Measurements from ENCODE around the gene SDK2. TPM values are rescaled to one million over a fixed set of nuclear protein-coding genes. Genes with fewer than 3 reads are reported as not detected.

Gene SDK2, protein sequence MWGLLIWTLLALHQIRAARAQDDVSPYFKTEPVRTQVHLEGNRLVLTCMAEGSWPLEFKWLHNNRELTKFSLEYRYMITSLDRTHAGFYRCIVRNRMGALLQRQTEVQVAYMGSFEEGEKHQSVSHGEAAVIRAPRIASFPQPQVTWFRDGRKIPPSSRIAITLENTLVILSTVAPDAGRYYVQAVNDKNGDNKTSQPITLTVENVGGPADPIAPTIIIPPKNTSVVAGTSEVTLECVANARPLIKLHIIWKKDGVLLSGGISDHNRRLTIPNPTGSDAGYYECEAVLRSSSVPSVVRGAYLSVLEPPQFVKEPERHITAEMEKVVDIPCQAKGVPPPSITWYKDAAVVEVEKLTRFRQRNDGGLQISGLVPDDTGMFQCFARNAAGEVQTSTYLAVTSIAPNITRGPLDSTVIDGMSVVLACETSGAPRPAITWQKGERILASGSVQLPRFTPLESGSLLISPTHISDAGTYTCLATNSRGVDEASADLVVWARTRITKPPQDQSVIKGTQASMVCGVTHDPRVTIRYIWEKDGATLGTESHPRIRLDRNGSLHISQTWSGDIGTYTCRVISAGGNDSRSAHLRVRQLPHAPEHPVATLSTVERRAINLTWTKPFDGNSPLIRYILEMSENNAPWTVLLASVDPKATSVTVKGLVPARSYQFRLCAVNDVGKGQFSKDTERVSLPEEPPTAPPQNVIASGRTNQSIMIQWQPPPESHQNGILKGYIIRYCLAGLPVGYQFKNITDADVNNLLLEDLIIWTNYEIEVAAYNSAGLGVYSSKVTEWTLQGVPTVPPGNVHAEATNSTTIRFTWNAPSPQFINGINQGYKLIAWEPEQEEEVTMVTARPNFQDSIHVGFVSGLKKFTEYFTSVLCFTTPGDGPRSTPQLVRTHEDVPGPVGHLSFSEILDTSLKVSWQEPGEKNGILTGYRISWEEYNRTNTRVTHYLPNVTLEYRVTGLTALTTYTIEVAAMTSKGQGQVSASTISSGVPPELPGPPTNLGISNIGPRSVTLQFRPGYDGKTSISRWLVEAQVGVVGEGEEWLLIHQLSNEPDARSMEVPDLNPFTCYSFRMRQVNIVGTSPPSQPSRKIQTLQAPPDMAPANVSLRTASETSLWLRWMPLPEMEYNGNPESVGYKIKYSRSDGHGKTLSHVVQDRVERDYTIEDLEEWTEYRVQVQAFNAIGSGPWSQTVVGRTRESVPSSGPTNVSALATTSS (N-terminal part only)
- total RNA-seq (2021; fragmentation: NEBNext Ultra II Directional; extraction: Animal tissue kit (Norgen Biotek cat#: 25700)) = 3.6 and 3.9 TPM in 2 replicates
- polyA plus RNA-seq (2011; rRNA removed) = 4.1 and 5.9 TPM in 2 replicates
- 2.3 TPM for polyA plus RNA-seq (2011; cell fraction: cytosol; rRNA removed)
- polyA plus RNA-seq (2011; cell fraction: nucleus; rRNA removed) = 7.3 TPM
- 5.5 to 10.2 TPM (median 7.5 TPM) in 4 replicates for polyA plus RNA-seq (2012, experiment 1 of 2)
- polyA plus RNA-seq (2012, experiment 2 of 2) = 3.6 TPM
- 2.6 TPM for polyA plus RNA-seq (2013, experiment 1 of 2)
- polyA plus RNA-seq (2013, experiment 2 of 2) = 2.0 TPM
- 6.8 and 8.4 TPM in 2 replicates for polyA minus RNA-seq (2011; rRNA and poly(A)+ RNA removed)
- polyA minus RNA-seq (2011; cell fraction: cytosol; rRNA and poly(A)+ RNA removed) = 10.9 TPM
- 13.8 TPM for polyA minus RNA-seq (2011; cell fraction: nucleus; rRNA and poly(A)+ RNA removed)
- long read RNA-seq, experiment 1, partial matches to known transcripts = 2 of 4 reads
- long read RNA-seq, experiment 1, other reads (novel, unspliced or antisense) = 2 of 4 reads
- long read RNA-seq, experiment 2, partial matches to known transcripts = 0 of 1 reads
- long read RNA-seq, experiment 2, other reads (novel, unspliced or antisense) = 1 of 1 reads

DNA sequence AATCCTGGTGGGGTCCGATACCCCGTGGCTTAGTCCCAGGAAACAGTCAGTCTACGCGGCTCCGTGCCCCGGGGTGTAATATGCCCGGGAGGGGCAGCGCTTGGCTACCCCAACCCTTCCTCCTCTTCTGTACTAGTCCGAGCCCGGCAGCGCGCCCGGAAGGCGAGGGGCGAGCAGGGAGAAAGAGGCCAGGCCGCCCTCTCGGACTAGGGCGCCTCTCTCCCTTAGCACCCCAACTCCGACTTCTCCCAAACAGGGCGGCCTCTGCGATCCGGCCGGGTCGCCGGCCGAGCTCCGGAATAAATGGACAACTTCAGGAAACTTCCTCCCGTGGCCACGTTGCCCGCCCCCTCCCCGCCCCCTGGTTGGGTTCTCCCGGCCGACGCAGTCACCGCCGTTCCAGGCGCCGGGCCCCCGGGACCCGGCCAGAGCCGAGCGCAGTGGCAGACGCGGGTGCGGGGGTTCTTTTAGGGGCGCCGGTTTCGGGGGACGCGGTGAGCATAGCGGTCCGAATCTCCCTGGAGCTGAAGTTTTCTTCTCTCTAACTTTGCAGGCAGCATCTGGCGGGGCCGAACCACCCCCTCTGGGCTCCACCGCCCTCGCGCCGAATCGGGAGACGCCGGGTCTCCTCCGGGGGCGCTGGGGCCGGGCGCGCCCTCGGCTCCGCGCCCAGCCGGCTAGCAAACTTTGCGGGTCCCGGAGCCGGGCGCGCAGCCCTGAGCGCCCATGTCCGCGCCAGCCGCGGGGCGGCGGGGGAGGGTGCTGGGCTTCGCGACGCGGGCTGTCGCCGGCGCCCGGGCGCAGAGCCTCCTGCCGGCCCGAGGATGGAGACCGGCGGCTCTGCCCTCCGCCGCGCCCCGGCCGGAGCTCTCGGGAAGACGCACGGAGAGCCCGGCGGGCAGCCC is at the start of gene SDK2:
Gene SDK2 (minus strand): TSS at position 301 of the 905 bp plus-strand sequence. CDS start 357 bp downstream, outside the sequence.
- H3K27ac ChIP-seq (ENCODE audit: low read depth, low read length) = no peak within 1 kb of the TSS
- no peak within 1 kb of the TSS for H3K14ac ChIP-seq (ENCODE audit: insufficient read length)
- WGBS, 2 experiments (ENCODE audit: extremely low coverage in 1 of 2, insufficient coverage in 1 of 2, insufficient read length in 1 of 2, insufficient replicate concordance in 2 of 2, low coverage in 1 of 2, low lambda C conversion rate in 2 of 2, missing lambda C conversion rate in 1 of 2) = 3% methylated on average over 54 of the region's 105 CpGs; no CpG with 5 or more reads in 1 of the 2 experiments
- H4K8ac ChIP-seq (ENCODE audit: extremely low read depth, insufficient read depth, low read length) = peak within 1 kb of the TSS; percentile 61; the same call in 1 of the 2 replicates
- H3K4me3 ChIP-seq (ENCODE audit: extremely low read depth in 1 of 4, insufficient read depth in 2 of 4, low read depth in 3 of 4, low read length in 4 of 4) = peak within 1 kb of the TSS; percentile 67 to 87 (median 80)
- DNase-seq (ENCODE audit: low read depth in 1 of 2, low spot score in 2 of 2) (peak in 1 of 2 experiments; percentile 75), FAIRE-seq (no peak)
- H2BK12ac ChIP-seq (ENCODE audit: low read depth, low read length) = peak within 1 kb of the TSS; percentile 75; the same call in 1 of the 2 replicates
- H2AFZ ChIP-seq (ENCODE audit: low read length) = no peak within 1 kb of the TSS
- peaks cover 14% of the 10 kb centered on the region; the same call in 1 of the 2 replicates for H3K23me2 ChIP-seq (ENCODE audit: low read depth, low read length)
- peaks cover 4 to 19% (median 12%) of the 10 kb centered on the region in 4 experiments for H3K4me1 ChIP-seq (replicated peaks in 1 of 4; ENCODE audit: control insufficient read depth in 3 of 4, insufficient read depth in 4 of 4, low read length in 3 of 4)
- H3K56ac ChIP-seq (replicated peaks; ENCODE audit: insufficient read length, low read depth, low read length) = no peak within 1 kb of the TSS
- H4K20me1 ChIP-seq (replicated peaks in 1 of 2; ENCODE audit: control insufficient read depth in 1 of 2, insufficient read depth in 2 of 2, low read length in 2 of 2) = peaks cover 3 to 9% of the 10 kb centered on the region in 2 experiments
- no peak within 1 kb of the TSS for H2BK120ac ChIP-seq (replicated peaks; ENCODE audit: low read depth, low read length)
- H3K4ac ChIP-seq (replicated peaks; ENCODE audit: insufficient read length, low read depth, low read length) = no peak within 1 kb of the TSS
- CTCF ChIA-PET (ENCODE audit: partially characterized antibody) = interaction anchor here (0.8 to 11.3 kb wide), 15 partner anchors 11 to 215 kb away, joined by 3 to 175 read pairs (median 8); no protein-coding TSS in a partner anchor
- H3K79me2 ChIP-seq (ENCODE audit: control insufficient read depth in 1 of 2, insufficient read depth in 2 of 2, low read length in 2 of 2) = peaks cover 0 to 24% of the 10 kb centered on the region in 2 experiments; a peak in 1 of 4 replicates
- no peak within 1 kb of the TSS; the same call in 1 of the 2 replicates for H2BK5ac ChIP-seq (ENCODE audit: low read depth, low read length)
- H2BK15ac ChIP-seq (ENCODE audit: low read length) = no peak within 1 kb of the TSS
- no peak within 1 kb of the TSS for H4K91ac ChIP-seq (replicated peaks; ENCODE audit: insufficient read length, low read length)
- H3K9ac ChIP-seq (replicated peaks in 1 of 4; ENCODE audit: extremely low read depth in 1 of 4, low read depth in 3 of 4, low read length in 3 of 4) = peak within 1 kb of the TSS in 3 of 4 experiments; percentile 18 to 76 (median 20); a peak in 4 of 7 replicates
- no peaks in the 10 kb centered on the region for H3K36me3 ChIP-seq (ENCODE audit: control insufficient read depth in 2 of 4, insufficient read depth in 4 of 4, low read length in 3 of 4)
- POLR2A ChIA-PET (ENCODE audit: partially characterized antibody) = interaction anchor here (1.2 to 2.0 kb wide), 3 partner anchors 31 to 214 kb away, joined by 3 to 7 read pairs (median 3); no protein-coding TSS in a partner anchor
- H2AK5ac ChIP-seq (ENCODE audit: low read depth, low read length) = no peak within 1 kb of the TSS
- 0 out of 2 replicates have a peak within 1 kb of the TSS, but pooled peaks have one; percentile 18 for H2BK20ac ChIP-seq (ENCODE audit: low read length)
- H3K23ac ChIP-seq (ENCODE audit: insufficient read length) = no peak within 1 kb of the TSS
- peaks cover 5 to 47% (median 37%) of the 10 kb centered on the region in 4 experiments for H3K27me3 ChIP-seq (replicated peaks in 1 of 4; ENCODE audit: control insufficient read depth in 3 of 4, extremely low read depth in 1 of 4, insufficient read depth in 3 of 4, low read length in 3 of 4)
- H3K18ac ChIP-seq (ENCODE audit: extremely low read depth, low read length) = peak within 1 kb of the TSS; percentile 90; the same call in 1 of the 2 replicates
- H4K5ac ChIP-seq (ENCODE audit: insufficient read length, low read depth, low read length) = no peak within 1 kb of the TSS
- peak within 1 kb of the TSS; percentile 68 to 95 for H3K4me2 ChIP-seq (ENCODE audit: insufficient read depth in 1 of 2, low read depth in 2 of 2, low read length in 2 of 2)
- H3K9me3 ChIP-seq (ENCODE audit: insufficient read depth in 2 of 2, low read depth in 1 of 2, low read length in 1 of 2) = no peaks in the 10 kb centered on the region
- H3K79me1 ChIP-seq (ENCODE audit: low read depth, low read length) = no peaks in the 10 kb centered on the region
- TF ChIP-seq POLR2AphosphoS5 (IDR thresholded peaks at IDR 0.05; ENCODE audit: low read depth, low read length) (no peak), KDM1A (IDR thresholded peaks at IDR 0.05; ENCODE audit: borderline replicate concordance, low read length) (no peak)
